Kidney tubule cell (primary cell): ENCODE data around the gene NRIP1.

Experiments
- DNase-seq: peaks from one replicate; pipeline ENCODE4 v3.0.0-alpha.2; 2018; ENCODE audit warnings: low spot score

The NRIP1 gene

GRCh38 chr21:15006594-15007230 lies 58.1 kb downstream of the NRIP1 start:
- DNase-seq: no peak

GRCh38 chr21:15005391-15005790 lies 59.4 kb downstream of the NRIP1 start:
- DNase-seq: no peak

GRCh38 chr21:15004721-15005370 lies 60.0 kb downstream of the NRIP1 start:
- no peak for DNase-seq

GRCh38 chr21:15003463-15004135 lies 61.2 kb downstream of the NRIP1 start:
- DNase-seq: no peak

GRCh38 chr21:15001857-15002606 lies 62.8 kb downstream of the NRIP1 start:
- DNase-seq: no peak

- no peak for DNase-seq
Observed at GRCh38 chr21:15001113-15001512, 63.7 kb downstream of the NRIP1 start.

GRCh38 chr21:15000081-15000480 lies 64.7 kb downstream of the NRIP1 start:
- DNase-seq: peak; percentile 89

- DNase-seq: no peak
Observed at GRCh38 chr21:14998784-14999183, 66.0 kb downstream of the NRIP1 start.

- no peak for DNase-seq
Observed at GRCh38 chr21:14998336-14998735, 66.5 kb downstream of the NRIP1 start.

- peak; percentile 64 for DNase-seq
Observed at GRCh38 chr21:14995695-14996490, 68.9 kb downstream of the NRIP1 start.

- no peak for DNase-seq
Observed at GRCh38 chr21:14995226-14995625, 69.6 kb downstream of the NRIP1 start.

- DNase-seq: no peak
Observed at GRCh38 chr21:14993115-14993514, 71.7 kb downstream of the NRIP1 start.

- DNase-seq: peak; percentile 87
Observed at GRCh38 chr21:14991957-14992356, 72.8 kb downstream of the NRIP1 start.

GRCh38 chr21:14989359-14989758 lies 75.4 kb downstream of the NRIP1 start:
- no peak for DNase-seq

GRCh38 chr21:14988760-14989159 lies 76.0 kb downstream of the NRIP1 start:
- DNase-seq: no peak

GRCh38 chr21:14987370-14988170 lies 77.2 kb downstream of the NRIP1 start:
- peak; percentile 48 for DNase-seq

- DNase-seq: no peak
Observed at GRCh38 chr21:14985306-14985705, 79.5 kb downstream of the NRIP1 start.

GRCh38 chr21:14982336-14982735 lies 82.5 kb downstream of the NRIP1 start:
- no peak for DNase-seq

- peak; percentile 21 for DNase-seq
Observed at GRCh38 chr21:14981246-14981645, 83.6 kb downstream of the NRIP1 start.

GRCh38 chr21:14979264-14979663 lies 85.5 kb downstream of the NRIP1 start:
- DNase-seq: no peak

- DNase-seq: peak; percentile 36
Observed at GRCh38 chr21:14977814-14978213, 87.0 kb downstream of the NRIP1 start.
